ENCODE data around the gene STK10. TPM values are rescaled to one million over a fixed set of nuclear protein-coding genes. Genes with fewer than 3 reads are reported as not detected.

The STK10 gene
- total RNA-seq, 1 experiment from 2014 or later, result 20.0 TPM

DNA sequence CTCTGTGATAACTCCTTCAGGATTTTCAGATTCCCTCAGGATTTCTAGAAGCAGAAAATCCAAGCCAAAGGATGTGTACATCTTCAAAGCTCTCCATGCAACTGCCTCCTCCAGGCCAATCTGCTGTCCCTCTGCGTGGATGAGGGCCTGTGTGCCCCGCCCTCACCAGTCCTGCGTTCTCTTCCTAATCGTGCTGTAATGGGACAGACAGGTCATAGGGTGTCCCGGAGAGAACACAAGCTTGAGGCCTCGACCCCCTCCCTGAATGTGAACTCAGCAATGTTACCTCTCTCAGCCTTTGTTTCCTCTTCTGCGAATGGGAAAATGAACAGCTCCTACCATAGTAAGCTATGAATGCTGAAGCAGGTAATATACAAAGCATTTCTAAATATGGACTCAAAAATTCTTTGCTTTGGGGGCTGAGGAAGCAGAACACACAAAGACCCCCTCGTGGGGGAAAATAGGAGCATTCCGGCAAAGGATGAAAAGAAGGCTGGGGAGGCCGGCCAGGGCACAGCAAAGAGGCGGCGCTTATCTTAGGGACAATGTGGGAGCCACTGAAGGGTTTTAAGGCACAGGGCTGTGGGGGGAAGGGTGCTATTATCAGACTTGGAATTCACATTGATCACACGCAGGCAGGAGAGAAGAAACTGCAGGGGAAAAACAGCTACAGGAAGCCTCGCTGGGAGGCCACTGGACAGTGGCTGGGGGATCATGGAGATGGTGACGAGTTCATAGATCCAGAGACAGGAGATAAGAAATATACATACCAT is 124.4 kb downstream of the STK10 start:
- in situ Hi-C loops (cut with HindIII; ENCODE audit: low pct_unique_long_range_greater_than_20kb, low sequenced_read_pairs), result no loop called here
- DNase-seq (ENCODE audit: low read depth, low spot score), result no peak

- peak; percentile 40 for DNase-seq (ENCODE audit: low read depth, low spot score)
Observed at GRCh38 chr5:172059661-172060100, 128.3 kb downstream of the STK10 start.

DNA sequence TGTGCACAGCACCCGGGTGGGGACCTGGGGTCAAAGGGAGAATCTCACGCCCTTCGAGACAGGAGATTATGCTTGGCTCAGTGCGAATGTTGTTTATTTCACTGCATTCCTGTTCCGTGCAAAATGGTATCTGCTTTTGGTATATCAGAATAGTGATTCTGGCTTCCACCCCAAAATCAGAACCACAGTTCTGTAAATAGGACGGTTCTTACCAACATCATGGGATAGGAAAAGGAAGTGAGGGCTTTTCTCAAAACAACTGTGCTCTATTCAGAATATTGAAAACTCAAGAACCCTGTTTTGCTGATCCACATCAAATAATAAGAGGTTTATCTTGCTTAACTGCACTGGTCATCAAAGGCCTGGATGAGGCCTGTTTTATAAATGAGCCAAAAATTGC is 129.9 kb downstream of the STK10 start:
- in situ Hi-C loops (cut with HindIII; ENCODE audit: low pct_unique_long_range_greater_than_20kb, low sequenced_read_pairs), result no loop called here

More at GRCh38 chr5:172059661-172060100, 128.3 kb downstream of the STK10 start:
- in situ Hi-C loops (cut with HindIII; ENCODE audit: low pct_unique_long_range_greater_than_20kb, low sequenced_read_pairs), result no loop called here

GRCh38 chr5:172055996-172056395 is 132.0 kb downstream of the STK10 start:
- in situ Hi-C loops (cut with HindIII; ENCODE audit: low pct_unique_long_range_greater_than_20kb, low sequenced_read_pairs), result no loop called here
- no peak for DNase-seq (ENCODE audit: low read depth, low spot score)

More for the DNA sequence above, 129.9 kb downstream of the STK10 start:
- DNase-seq (ENCODE audit: low read depth, low spot score), result peak; percentile 9

DNA sequence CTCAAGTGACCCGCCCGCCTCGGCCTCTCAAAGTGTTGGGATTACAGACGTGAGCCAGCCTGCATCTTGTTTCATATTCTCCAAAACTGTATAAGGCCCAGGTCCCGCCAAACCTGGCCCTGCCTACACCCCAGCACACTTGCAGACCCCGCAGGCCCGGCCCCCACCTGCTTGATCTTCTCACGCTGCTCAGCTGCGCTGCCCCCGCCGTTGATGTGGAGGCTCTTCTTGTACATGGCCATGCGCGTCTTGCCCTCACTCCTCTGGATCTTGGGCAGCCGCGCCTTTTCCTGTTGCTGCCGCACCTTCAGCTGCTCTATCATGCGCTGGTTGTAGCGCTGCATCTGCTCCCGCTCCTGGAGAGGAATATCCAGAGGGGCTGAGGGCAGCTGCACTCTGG is 132.6 kb downstream of the STK10 start:
- no peak for DNase-seq (ENCODE audit: low read depth, low spot score)
- in situ Hi-C loops (cut with HindIII; ENCODE audit: low pct_unique_long_range_greater_than_20kb, low sequenced_read_pairs), result no loop called here

DNA sequence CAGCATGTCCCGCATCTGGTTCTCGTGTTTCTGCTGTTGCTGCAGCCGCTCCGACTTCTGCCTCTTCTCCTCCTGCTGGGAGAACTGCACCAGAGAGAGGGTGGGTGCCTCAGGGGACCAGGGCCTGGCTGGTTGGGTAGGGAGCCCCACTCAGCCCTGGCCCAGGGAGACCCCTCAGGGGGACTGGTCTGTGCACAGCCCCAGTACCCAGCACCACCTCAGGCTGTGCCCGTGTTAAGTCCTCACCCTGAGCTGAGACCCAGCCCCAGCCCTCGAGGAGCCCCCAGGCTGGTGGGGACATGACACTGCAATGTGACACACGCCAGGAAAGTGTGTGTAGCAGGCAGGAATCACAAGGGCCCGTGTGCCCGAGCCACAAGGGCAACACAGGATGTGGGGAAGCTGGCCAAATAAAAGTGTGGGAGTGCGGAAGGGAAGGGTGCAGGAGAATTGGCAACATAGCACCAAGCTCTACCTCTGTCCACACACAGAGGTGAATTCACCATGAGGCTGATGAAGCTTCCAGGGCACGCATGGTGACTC is 133.3 kb downstream of the STK10 start:
- in situ Hi-C loops (cut with HindIII; ENCODE audit: low pct_unique_long_range_greater_than_20kb, low sequenced_read_pairs), result no loop called here
- no peak for DNase-seq (ENCODE audit: low read depth, low spot score)

DNA sequence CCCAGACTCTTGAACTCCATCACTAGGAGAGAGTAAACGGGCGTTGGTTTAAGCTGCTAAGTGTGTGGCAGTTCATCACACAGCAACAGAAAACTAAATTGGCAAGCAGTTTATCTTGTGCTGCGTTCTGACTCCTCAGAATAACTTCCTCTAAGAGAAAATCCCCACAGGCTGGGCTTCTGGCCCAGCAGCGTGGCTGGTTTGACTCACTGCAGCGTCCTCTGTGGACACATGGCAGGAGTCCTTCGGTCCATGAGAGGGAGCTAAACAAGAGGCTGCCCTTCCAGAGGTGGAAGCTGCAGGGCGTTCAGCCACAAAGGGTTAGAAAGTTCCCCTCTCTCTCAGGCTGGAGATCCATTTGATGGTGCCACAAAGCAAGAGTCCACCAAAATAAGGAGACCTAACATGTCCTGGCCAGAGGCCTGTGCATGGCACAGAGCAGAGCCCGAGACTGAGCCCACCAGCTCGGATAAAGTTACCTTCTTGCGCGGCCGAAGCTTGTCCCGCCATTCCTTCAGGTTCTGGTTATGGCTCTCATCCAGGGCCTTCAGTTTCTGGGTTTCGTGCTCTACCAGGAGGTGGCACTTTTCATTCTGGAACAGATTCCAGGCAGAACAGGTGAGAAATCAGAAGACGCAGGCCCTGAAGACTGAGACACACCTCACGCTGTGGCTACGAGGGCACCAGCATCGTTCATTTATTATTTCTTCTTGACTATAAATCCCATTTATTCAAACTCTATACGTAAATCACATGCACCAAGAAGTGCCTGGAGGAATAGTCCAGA is 135.4 kb downstream of the STK10 start:
- no peak for DNase-seq (ENCODE audit: low read depth, low spot score)
- in situ Hi-C loops (cut with HindIII; ENCODE audit: low pct_unique_long_range_greater_than_20kb, low sequenced_read_pairs), result no loop called here

DNA sequence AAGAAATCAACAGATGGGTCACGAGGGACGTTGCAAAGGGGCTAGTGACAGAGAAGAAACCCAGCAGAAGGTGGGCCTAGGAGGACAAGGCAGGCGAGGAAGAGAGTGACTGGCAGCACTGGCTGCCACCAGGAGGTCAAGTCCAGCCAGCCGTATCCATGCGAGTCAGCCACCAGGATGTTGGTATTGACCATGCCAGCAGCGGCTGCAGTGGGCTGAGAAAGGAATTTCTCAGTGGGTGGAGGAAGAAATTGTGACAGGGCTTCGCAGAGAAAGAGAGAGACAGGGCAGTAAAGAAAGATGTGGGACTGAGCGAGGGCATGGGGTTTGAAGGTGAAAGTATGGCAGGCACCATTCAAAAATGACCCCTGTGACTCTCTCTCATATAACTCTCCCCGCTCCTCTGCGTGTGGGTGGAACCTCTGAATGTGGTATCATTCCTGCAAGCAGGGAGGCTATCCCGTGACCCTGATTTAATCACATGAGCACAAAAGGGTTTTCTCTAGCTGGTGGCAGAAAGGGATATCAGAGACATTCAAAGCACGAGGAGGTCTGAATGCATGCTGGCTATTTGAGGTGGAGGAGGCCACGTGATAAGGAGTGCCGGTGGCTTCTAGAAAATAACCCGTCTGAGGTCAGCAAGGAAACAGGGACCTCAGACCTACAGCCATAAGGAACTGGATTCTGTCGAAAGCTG is 136.2 kb downstream of the STK10 start:
- in situ Hi-C loops (cut with HindIII; ENCODE audit: low pct_unique_long_range_greater_than_20kb, low sequenced_read_pairs), result no loop called here
- DNase-seq (ENCODE audit: low read depth, low spot score), result peak; percentile 92

DNA sequence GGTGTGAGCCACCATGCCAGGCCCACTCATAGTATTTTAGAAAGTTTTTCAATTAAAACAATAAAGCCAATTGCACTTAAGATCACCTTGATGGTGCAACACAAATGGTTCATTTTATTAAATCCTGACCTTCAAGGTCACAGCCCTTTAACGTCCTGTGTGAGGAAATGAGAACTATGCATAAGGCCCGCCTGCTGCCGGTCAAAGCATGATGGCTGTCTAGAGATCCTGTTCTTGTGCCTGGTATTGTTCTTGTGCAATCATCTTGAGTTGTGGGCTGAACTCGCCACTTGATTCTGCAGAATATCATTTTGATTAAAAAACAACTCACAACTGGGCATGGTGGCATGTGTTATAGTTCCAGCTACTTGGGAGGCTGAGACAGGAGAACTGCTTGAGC is 137.9 kb downstream of the STK10 start:
- in situ Hi-C loops (cut with HindIII; ENCODE audit: low pct_unique_long_range_greater_than_20kb, low sequenced_read_pairs), result no loop called here
- DNase-seq (ENCODE audit: low read depth, low spot score), result no peak

- in situ Hi-C loops (cut with HindIII; ENCODE audit: low pct_unique_long_range_greater_than_20kb, low sequenced_read_pairs), result no loop called here
- no peak for DNase-seq (ENCODE audit: low read depth, low spot score)
Observed at GRCh38 chr5:172049226-172049796, 138.7 kb downstream of the STK10 start.

DNA sequence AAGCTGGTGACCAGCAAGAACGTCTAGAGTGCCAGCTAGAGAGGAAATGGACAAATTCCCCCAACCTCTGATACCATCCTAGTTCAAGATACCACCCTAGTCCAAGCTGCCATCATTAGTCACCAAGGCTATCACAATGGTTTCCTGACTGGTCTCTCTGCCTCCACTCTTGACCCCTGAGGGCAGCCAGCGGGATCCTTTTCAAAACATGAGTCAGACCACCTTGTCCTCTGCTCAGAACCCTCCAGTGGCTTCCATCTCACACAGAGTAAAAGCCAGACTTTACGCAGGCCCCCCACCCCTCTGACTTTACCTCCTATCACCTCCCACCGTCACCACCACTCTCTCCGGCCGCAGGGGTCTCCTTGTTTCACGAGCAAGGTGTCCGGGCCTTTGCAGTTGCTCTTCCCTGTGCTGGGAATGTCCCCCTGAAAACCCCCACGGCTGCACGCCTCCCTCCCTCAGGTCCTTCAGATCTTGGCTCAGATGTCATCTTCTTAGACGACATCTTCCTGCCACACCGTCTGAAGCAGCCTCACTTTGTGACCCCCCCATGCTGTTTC is 139.4 kb downstream of the STK10 start:
- in situ Hi-C loops (cut with HindIII; ENCODE audit: low pct_unique_long_range_greater_than_20kb, low sequenced_read_pairs), result no loop called here
- no peak for DNase-seq (ENCODE audit: low read depth, low spot score)

- no peak for DNase-seq (ENCODE audit: low read depth, low spot score)
- in situ Hi-C loops (cut with HindIII; ENCODE audit: low pct_unique_long_range_greater_than_20kb, low sequenced_read_pairs), result no loop called here
Observed at GRCh38 chr5:172048170-172048422, 139.9 kb downstream of the STK10 start.

GRCh38 chr5:172046593-172046992 is 141.4 kb downstream of the STK10 start:
- in situ Hi-C loops (cut with HindIII; ENCODE audit: low pct_unique_long_range_greater_than_20kb, low sequenced_read_pairs), result no loop called here
- DNase-seq (ENCODE audit: low read depth, low spot score), result no peak

- no peak for DNase-seq (ENCODE audit: low read depth, low spot score)
- in situ Hi-C loops (cut with HindIII; ENCODE audit: low pct_unique_long_range_greater_than_20kb, low sequenced_read_pairs), result no loop called here
Observed at GRCh38 chr5:172045315-172045632, 142.8 kb downstream of the STK10 start.

GRCh38 chr5:172044631-172045314 is 143.3 kb downstream of the STK10 start:
- in situ Hi-C loops (cut with HindIII; ENCODE audit: low pct_unique_long_range_greater_than_20kb, low sequenced_read_pairs), result no loop called here
- no peak for DNase-seq (ENCODE audit: low read depth, low spot score)

DNA sequence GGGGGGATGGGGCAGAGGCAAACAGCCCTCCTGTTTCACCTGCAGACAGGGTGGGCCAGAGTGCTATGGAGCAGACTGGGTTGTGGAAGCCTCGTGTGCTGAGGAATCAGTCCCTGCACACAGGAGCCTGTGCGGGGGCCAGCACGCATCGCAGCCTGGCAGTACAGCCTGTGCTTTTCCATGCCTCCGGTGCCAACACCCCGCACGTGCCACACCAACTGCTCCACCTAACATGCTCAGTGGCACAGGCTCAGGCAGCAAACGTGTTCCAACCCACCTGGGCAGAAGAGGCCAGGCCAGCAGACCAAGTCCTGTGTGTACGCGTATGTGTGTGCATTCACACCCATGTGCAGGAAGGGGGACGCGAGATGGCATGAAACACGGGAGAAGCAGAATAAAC is 144.2 kb downstream of the STK10 start:
- DNase-seq (ENCODE audit: low read depth, low spot score), result no peak
- in situ Hi-C loops (cut with HindIII; ENCODE audit: low pct_unique_long_range_greater_than_20kb, low sequenced_read_pairs), result no loop called here

GRCh38 chr5:172042183-172042582 is 145.8 kb downstream of the STK10 start:
- DNase-seq (ENCODE audit: low read depth, low spot score), result no peak
- in situ Hi-C loops (cut with HindIII; ENCODE audit: low pct_unique_long_range_greater_than_20kb, low sequenced_read_pairs), result no loop called here

Measured in SK-MEL-5 (cell line).